Activated T-helper 1 cell treated with Interleukin-2 at 50 U/mL for 16 hours (primary cell): ENCODE measurements around the gene CDC73.
"Not testable (repeated sequence)": the region's sequence is repeated elsewhere in the genome, so short reads cannot be mapped to it uniquely, and the experiment has no call there.

Source experiments
- DNase-seq: peaks from one replicate; pipeline ENCODE4 v3.0.0-alpha.2; 2020; ENCODE audit warnings: low read depth

Gene CDC73

DNA sequence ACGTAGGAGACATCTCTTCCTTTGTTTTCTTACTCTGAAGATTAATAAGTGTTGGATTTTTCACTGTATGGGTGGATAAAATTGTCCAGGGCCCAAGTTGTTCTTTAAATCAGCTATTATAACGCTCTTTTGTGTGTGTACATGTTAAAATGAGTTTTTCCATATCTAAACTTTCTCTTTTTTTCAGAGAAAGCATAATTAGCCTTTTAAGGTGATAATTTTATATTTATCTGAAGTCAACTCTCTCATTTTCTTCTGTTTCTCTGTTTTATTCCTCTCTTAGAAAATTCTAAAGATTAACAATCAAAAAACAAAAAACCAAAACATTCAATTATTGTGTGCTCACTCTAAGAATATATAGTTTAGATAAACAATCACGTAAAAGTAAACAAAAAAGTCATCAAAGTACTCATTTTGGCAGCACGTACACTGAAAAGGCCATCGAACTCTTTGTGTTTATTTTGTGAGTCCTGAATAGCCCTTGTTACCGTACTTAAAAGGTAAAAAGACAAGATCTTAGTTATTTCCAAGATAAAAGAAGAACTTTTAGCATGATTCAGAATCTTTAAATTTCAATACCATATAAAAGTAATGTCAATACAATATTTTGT, 7.2 kb upstream of the CDC73 start:
- no peak for DNase-seq

DNA sequence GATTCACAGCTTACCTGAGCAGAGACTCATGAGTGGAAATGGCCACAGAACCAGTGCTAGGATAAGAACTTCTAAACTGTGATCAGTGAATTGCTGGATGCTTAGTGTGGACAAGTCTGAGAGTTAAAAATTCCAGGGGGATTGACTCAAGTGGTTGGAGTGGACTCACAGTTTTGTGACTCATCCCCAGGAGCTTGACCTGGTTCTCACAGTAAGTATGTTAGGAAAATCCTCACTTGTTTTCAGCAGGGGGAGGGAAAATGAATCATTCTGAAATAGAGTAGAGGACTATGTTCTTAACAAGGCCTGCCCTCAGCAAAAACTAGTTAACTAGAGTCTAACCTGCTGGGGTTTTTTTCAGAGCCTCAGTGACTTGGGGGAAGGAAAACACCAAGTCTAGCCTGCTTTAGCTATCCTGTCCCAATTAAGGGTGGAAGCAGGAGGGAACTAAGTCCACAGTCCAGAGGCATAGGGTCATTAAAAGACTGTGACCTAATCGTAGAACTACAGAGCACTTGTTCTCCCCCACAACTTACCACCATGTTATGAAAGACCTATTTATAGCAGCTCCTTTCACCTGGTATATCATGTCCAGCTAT, 6.1 kb upstream of the CDC73 start:
- DNase-seq, result no peak

- not testable (repeated sequence) for DNase-seq
These were observed 4.7 kb upstream of the CDC73 start for GRCh38 chr1:193117167-193117566.

GRCh38 chr1:193118194-193118593, 3.6 kb upstream of the CDC73 start:
- DNase-seq, result no peak

- no peak for DNase-seq
These were observed 2.8 kb upstream of the CDC73 start for GRCh38 chr1:193118803-193119730.

GRCh38 chr1:193120604-193121166, 1.1 kb upstream of the CDC73 start:
- no peak for DNase-seq

DNA sequence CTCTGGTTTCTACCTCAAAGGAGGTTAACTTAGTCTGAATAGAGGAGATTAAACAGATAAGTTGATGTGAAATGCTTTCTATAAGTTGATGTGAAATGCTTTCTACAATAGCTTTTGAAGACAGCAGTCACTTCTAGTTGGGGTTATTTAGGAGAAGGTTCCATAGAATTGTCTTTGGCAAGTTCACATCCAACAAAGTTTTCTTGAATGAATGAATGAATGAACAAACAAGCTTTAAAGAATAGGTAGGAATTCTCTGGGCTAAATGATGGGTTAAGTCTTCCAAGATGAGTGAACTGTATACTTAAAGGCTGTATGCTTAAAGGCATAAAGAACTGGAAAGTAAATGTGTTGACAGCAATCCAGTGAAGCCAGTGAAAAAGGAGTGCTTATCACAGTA, 1.9 kb downstream of the CDC73 start:
- no peak for DNase-seq

GRCh38 chr1:193125369-193125768, 3.5 kb downstream of the CDC73 start:
- DNase-seq, result no peak

DNA sequence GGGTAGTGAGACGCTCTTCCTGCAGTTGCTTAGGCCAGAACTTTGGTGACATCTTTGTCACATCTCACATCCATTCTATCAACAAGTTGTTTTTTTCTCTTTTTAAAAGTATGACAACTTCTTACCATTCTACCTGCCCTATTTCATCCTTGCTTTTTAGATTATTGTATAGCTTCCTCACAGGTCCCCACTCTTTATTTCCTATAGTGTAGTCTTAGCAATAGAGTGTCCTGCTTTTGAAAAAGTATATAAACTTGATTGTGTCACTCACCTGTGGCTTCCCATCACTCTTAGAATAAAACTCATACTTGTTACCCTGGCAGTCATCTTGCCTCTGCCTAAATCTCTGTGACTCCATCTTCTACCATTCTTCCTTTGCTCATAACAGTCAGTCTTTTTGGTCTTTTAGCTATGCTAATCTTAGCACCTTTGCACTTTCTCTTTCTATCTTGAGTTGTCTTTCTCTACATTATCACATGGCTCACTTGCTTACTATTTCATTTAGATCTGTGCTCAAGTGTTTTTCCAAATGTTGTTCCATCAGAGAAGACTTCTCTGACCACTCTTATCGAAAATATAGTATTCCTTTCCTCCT, 9.5 kb downstream of the CDC73 start:
- DNase-seq, result no peak

GRCh38 chr1:193140254-193140653, 18.4 kb downstream of the CDC73 start:
- DNase-seq, result no peak

GRCh38 chr1:193141804-193142203, 20.0 kb downstream of the CDC73 start:
- DNase-seq, result no peak

- DNase-seq, result no peak
These were observed 20.6 kb downstream of the CDC73 start for GRCh38 chr1:193142409-193142808.

DNA sequence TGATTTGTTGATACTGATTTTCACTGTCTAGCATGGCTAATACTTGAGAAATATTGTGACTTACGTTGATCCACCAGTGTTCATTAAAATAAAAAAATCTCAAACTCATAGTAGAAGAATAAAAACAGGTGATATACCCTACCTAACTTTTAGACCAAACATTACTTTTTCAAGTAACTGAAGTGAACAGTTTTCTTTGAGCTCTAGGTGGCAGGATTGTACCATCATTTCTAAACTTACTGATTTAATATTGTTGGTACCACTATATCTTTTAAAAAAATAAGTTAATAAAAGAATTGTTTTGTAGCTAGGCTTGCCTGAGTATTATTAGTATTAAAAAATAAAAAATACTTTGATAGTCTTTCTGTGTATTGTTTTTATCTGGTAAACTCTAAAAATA, 21.5 kb downstream of the CDC73 start:
- DNase-seq, result no peak

- no peak for DNase-seq
These were observed 22.6 kb downstream of the CDC73 start for GRCh38 chr1:193144361-193144938.

DNA sequence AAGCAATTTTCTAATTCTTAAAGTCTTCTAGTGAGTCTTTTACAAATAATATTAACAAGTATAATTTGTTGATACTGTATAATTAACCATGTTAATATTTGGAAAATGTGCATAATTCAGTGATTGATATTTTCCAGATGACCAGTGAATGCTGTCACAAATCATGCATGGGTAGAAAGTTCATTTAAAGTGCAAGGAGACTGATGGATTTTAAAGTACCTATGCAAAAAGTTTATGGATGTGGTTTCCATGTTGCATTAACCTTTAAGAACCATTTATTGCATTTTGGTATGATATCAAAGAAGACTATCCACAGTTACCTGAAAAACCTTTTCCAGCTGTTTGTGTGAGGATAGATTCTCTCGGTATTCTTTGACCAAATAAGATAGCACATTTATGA, 23.2 kb downstream of the CDC73 start:
- no peak for DNase-seq

- no peak for DNase-seq
These were observed 34.4 kb downstream of the CDC73 start for GRCh38 chr1:193156117-193156821.

- no peak for DNase-seq
These were observed 35.0 kb downstream of the CDC73 start for GRCh38 chr1:193156822-193157142.

DNA sequence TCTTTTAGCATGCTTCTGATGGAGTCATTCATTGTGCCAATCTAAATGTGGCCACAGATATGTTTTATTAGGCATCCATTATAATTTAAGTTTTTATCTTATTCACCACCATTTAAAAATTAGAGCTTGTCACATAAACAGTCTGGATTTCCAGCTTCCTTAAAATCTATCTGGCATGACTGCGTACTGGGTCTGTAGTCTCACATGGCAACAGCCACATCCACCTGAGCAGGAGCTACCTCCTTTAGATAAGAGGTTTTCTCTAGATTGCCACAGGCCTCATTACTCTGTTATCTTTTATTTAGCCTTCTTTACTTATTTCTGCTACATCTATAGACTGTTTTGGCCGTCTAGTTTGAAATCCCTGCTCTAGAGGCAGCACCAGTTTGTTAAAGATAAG, 35.5 kb downstream of the CDC73 start:
- no peak for DNase-seq

- DNase-seq, result no peak
These were observed 54.3 kb downstream of the CDC73 start for GRCh38 chr1:193176113-193176512.

DNA sequence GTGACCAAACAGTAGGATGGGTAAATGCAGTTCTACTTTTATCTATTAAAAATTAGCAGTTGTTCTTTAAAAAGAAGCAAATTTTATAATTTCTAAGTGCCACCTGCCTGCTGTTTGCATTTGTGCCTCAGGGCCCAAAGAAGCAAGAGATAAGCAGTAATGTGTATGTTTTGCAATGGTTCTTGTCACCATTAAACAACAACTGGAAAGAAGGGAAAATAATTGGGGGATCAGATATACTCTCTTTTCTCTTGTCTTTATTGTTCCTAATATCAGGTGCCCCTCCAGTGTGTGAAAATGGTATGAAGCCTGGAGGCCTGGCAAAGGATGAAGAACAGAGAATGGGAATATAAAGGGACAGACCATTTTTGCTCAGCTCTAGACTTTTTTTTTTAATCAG, 55.0 kb downstream of the CDC73 start:
- DNase-seq, result no peak

- DNase-seq, result no peak
These were observed 57.3 kb downstream of the CDC73 start for GRCh38 chr1:193179094-193179493.

DNA sequence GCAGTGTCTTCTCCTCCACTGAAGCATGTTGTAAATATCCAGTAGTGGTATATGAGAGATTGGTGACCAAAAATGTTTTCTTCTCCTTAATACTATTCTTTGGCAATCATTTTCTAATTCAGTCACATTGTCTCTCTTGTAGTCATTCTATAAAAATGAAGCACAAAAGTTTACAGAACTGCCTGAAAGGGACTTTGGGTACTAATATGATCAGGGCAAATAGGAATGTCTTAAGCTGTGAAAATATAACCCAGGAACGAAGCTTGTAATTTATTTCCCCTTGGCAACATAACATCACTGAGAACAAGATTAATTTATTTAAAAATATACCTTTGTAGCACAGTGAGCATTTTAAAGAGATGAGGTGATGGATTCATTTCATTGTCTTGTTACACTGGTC, 59.7 kb downstream of the CDC73 start:
- DNase-seq, result no peak
